ENCODE data around the gene RRP7A.
"Not testable (repeated sequence)": the region's sequence is repeated elsewhere in the genome, so short reads cannot be mapped to it uniquely, and the experiment has no call there.

Gene RRP7A

DNA sequence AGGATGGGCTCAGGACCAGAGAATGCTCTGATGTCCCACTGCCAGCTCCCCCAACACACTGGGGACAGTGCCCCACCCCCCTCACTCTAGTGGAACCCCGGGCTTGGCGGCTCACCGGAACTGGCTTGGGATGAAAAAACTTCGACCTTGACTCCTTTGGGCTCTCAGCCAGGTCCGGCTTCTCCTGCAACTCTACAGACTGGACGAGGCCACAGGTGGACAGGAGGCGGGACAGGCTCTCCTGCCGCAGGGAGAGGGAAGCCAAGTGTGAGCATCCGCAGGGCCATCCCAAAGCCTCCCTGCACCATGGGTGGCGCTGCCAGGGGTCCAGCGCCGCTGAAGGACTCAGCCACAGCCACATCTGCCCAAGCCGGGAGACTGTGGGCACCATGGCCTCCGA, 3.7 kb downstream of the RRP7A start:
- H3K4me3 ChIP-seq (ENCODE audit: low read length), result no peak overlapping the region
- TF ChIP-seq ZNF274 (IDR thresholded peaks at IDR 0.05; ENCODE audit: low read depth, low read length), result no peak

DNA sequence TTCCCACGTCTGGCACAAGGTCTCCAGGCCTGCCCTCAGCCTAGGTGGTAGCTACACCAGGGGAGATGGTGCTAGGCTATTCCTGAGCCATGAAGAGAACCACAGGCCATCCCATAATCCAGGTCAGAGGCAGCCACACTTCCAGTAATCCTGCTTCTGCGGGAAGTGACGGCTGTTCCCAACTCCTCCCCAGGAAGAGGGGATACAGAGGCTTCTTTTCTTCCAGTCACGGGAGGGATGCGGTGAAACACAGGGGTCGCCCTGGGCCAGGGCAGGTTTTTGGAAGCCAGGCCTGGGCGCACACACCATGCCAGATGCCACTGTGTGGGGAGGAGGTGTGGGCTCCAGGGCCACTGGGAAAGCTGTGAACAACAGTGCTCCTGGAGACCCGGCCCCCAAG, 4.3 kb downstream of the RRP7A start:
- H3K4me3 ChIP-seq (ENCODE audit: low read length), result not testable (repeated sequence)

DNA sequence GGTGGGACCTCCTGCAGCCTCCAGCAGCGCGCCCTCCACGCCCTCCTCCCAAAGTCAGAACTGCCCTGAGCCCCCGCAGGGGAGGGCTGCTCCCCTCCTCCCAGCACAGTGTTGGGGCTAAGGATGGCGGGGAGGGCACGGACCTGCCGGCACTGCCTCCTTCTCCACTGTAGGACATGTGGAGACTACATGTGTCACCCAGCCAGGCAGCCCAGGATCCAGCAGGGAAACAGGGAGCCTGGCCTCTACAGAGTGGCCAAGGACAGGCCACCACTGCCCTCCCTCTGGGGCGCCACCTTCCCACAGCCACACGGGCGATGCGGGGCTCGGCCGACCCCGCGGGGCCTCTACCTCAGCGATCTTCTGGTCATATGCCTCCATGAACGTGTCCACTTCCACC, 5.3 kb downstream of the RRP7A start:
- H3K4me3 ChIP-seq (ENCODE audit: low read length), result not testable (repeated sequence)

DNA sequence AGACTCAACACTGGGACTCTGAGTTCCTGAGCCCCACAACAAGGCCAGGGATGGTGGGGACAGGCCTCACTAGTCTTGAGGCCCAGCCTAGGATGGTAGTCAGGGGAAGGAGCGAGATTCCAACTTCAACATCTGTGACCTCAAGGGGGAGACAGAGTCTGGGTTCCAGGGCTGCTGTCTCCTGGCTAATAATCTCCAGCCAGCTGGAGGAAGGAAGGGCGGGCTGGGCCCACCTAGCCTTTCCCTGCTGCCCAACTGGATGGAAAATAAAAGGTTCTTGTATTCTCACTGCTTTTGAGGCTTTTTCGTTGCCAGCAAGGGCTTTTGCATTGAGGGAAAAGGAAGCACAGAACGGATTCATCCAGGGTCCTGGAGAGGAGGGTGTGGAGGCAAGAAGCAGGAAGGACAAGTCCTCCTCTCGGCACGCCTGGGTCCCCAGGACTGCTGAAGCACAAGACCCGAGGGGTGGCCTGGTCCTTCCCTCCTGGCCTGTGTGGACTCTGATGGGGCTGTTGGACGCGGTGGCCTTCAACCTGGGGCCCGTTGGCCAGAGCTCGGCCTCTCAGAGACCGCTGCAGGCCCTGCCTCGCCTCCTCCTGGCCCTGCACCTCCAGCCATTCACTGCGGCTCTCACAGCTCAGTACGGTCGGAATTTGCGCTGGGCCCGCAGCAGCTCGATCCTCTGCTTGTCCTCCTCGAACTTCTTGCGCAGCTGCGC, 7.2 kb downstream of the RRP7A start:
- not testable (repeated sequence) for H3K4me3 ChIP-seq (ENCODE audit: low read length)

DNA sequence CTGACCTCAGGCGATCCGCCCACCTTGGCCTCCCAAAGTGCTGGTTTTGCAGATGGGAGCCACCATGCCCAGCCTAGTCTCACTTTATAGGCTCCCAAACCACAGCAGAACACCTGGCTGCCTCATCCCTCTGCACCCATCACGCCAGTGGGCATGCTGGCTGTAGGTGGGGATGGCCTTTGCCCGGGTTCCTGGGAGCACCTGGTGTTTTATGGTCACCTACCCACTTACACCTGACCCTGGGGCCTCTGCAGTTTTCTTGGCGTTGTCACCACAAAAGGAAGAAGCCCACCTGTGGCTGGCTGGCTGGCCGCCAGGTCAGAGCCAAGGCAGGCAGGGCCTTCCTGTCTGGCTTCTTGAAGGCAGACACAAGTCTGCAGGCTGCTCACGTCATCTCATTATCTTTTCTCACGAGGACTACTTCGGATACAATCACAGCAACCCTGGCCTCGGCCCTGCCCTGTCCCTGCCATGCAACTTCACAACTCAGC, 8.2 kb downstream of the RRP7A start:
- H3K4me3 ChIP-seq (ENCODE audit: low read length), result no peak overlapping the region
- TF ChIP-seq ZNF274 (IDR thresholded peaks at IDR 0.05; ENCODE audit: low read depth, low read length), result no peak

DNA sequence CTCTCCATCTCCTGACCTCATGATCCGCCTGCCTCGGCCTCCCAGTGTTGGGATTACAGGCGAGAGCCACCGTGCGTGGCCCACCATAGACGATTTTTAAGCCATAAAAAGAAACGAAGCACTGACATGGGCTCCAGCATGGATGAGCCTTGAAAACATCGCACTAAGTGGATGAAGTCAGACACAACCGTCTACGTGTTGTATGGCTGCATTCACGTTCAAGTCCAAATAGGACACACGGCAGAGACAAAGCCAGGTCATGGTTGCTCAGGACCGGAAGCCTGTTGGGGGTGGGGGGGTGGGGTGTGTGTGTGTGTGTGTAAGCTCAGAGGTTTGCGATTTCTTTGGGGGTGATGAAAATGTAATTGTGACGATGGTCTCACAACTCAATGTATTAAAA, 10.0 kb downstream of the RRP7A start:
- no peak for TF ChIP-seq ZNF274 (IDR thresholded peaks at IDR 0.05; ENCODE audit: low read depth, low read length)
- no peak overlapping the region for H3K4me3 ChIP-seq (ENCODE audit: low read length)

DNA sequence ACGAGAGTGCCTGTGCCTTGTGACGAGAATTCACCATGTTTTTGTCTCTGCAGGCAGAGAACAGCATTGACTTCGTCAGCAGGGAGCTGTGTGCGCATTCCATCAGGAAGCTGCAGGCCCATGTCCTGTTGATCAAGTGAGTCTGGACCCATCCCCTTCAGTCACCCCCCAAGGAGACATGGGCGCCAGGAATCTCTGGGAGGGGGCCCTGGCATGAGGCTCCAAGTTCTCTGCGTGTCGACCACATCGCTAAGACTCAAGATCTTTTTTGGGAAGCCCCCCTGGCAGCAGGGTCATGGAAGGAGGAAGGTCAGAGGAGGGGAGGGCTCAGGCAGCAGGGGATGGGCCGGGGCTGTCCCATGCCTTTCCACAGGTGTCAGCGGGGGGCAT, 10.6 kb downstream of the RRP7A start:
- not testable (repeated sequence) for H3K4me3 ChIP-seq (ENCODE audit: low read length)

DNA sequence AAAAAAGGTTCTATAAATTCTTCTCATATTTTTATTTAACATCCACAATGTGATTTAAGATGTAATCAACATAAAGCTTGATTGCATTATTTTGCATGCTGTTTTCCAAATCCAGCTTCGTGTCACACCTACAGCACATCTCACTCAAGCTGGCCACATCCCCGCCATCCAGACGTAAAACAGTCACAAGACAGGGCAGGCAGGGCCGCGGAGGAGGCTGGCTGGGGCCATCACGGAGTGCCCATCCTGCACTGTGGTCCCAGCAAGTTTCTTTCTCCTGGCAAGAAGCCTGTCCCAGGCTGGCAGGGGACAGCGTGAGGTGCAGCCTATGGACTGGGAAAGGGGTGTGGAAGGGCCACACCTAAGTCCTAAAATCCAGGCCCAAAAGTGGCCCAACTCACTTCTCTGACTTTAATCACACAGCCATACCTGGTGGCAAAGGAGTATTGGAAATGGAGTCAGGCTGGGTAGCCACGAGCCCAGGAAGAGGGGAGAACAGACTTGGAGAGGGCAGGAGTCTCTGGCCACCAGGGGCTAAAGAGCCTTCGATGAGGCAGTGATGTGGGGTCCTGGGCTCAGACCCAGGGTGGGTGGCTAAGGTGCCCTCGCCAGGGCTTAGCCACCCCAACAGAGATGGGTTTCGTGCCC, 11.1 kb downstream of the RRP7A start:
- not testable (repeated sequence) for H3K4me3 ChIP-seq (ENCODE audit: low read length)

DNA sequence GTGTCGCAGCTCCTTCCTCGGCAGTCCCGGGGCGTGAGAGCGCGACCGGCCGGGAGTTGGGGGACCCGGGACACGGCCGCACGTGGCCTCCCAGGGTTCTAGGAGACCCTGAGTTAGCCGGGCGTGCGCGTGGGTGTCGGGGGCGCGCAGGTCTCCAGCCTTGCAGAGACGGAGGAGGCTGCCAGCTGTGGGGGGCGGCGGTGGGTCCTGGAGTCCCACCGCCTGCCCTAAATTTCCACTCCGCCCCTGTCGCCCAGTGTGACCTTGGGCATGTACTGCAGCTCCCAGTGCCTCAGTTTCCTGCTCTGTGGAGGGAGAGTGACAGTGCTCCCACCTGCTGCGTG, 18.8 kb downstream of the RRP7A start:
- H3K4me3 ChIP-seq (ENCODE audit: low read length), result peak overlapping the region; percentile 3; the same call in 1 of the 2 replicates

DNA sequence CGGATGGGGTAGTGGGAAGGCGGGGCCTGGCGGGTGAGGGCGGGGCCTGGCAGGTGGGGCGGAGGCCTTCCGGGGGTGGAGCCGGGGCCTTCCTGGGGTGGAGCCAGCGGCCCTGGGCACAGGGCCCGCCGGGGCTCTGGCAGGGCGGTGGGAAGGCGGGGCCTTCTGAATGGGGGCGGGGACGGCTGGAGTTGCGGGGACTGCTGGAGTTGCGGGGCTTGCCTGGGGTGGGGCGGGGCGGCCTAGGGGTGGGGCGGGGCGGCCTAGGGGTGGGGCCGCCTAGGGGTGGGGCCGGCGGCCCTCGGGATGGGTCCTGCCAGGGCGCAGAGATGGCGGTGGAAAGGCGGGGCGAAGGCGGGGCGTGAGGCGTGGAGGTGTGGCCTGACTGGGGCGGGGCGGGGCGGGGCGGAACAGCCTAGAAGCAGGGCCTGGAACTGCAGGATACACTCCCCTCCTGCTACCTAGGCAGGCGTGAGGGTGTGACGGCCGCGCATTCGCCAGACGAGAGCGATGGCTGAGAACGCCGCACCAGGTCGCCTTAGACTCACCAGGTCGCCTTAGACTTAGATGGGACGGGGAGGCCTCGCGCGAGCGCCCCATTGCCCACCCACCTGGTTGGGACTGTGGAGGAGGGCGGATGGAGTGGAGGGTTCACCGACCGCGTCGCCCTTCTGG, 19.3 kb downstream of the RRP7A start:
- TF ChIP-seq ZNF274 (IDR thresholded peaks at IDR 0.05; ENCODE audit: low read depth, low read length), result no peak
- H3K4me3 ChIP-seq (ENCODE audit: low read length), result peak overlapping the region; percentile 3; the same call in 1 of the 2 replicates

More for the DNA sequence above, 18.8 kb downstream of the RRP7A start:
- TF ChIP-seq ZNF274 (IDR thresholded peaks at IDR 0.05; ENCODE audit: low read depth, low read length), result no peak

DNA sequence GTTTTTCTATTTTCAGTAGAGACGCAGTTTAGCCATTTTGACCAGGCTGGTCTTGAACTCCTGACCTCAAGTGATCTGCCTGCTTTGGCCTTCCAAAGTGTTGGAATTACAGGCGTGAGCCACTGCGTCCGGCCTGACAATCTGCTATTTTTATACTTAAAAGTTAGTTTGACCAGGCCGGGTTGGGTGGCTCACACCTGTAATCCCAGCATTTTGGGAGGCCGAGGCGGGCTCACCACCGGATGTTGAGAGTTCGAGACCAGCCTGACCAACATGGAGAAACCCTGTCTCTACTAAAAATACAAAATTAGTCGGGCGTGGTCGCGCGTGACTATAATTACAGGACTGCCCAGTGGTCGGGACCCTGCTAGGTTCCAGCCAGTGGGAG, 19.8 kb downstream of the RRP7A start:
- not testable (repeated sequence) for H3K4me3 ChIP-seq (ENCODE audit: low read length)

DNA sequence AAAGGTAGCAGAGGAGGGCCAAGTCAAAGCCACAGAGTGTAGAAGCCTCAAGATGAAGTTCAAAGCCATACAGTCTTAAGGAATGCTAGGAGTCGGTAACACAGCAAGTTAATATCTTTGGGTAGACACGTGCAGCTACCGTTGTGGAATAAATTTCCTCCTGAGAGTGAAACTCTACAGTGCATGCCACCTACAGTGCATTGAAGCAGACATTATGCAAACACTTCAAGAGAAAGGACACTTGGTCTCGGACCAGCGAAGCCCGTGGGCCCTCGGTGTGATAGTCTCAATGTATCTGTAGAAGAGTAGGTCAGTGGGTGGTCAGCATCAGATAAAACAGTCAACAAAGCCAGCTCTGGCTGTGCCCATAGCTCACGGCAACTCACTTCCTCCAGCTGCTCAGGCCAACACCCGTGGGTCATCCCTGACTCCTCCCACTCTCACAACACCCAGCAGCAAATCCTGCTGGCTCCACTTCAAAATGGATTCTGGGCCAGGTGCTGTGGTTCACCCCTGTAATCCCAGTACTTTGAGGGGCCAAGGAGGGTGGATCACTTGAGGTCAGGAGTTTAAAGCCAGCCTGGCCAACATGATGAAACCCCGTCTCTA, 24.0 kb downstream of the RRP7A start:
- not testable (repeated sequence) for H3K4me3 ChIP-seq (ENCODE audit: low read length)

DNA sequence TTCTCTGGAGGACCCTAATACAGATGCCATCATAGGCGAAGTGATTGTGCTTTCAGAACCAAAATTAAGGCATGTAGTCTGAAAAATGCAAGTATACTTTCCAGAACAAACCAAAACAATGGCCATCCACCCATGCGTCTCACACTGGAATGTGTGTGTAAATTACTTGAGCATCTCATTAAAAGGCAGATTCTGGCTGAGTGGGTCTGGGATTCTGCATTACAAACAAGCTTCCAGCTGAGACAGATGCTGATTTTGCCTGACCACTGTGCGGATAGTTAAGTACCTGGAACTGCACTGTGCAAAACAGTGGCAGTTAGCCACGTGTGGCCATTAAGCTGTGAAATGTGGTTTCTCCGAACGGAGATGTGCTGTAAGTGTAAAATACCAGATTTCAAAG, 26.2 kb downstream of the RRP7A start:
- no peak for TF ChIP-seq ZNF274 (IDR thresholded peaks at IDR 0.05; ENCODE audit: low read depth, low read length)

DNA sequence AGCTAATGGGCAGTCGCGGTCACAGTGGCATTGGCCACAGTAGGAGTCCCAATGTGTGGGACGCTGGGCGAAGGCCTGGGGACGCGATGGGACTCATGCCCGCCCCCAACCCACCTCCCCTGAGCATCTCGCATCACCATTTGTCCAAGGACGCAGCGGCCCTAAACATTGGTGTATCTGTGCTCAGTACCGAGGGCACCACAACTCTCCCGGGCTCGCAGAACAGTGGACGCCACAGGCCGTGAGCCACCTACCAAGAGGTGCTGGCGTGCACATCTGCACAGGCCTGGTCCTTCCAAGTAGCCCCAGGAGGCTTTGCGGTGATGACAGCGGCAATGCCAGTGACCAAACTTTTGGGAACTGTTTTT, 27.3 kb downstream of the RRP7A start:
- no peak for TF ChIP-seq ZNF274 (IDR thresholded peaks at IDR 0.05; ENCODE audit: low read depth, low read length)
- no peak overlapping the region for H3K4me3 ChIP-seq (ENCODE audit: low read length)

More for the DNA sequence above, 26.2 kb downstream of the RRP7A start:
- H3K4me3 ChIP-seq (ENCODE audit: low read length), result no peak overlapping the region

DNA sequence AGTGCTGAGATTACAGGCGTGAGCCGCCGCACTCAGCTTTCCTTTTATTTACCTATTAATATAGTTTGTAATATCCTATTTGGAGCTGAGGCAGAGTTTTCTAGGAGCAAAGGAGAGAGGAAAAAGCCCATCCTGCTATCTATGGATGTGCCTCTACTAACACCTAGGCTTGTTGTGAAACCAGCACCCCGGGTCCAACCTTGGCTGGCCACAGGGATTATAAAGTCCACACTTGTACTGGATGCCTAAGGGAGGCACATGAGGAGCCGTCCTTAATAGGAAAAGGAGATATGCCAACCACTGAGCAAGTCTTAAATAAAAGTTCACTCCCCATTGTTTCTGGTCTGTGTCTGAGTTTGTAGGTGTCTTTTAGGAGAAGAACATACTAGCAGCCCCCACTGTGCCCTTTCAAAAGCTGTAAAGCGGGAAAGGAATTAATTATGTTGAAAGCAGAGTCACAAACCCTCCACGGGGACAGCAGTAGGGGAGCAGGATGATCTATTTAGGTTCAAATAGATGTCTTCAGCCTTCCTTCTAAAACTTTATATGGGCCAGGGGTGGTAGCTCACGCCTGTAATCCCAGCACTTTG, 29.3 kb downstream of the RRP7A start:
- no peak overlapping the region for H3K4me3 ChIP-seq (ENCODE audit: low read length)

More for the DNA sequence above, 29.3 kb downstream of the RRP7A start:
- no peak for TF ChIP-seq ZNF274 (IDR thresholded peaks at IDR 0.05; ENCODE audit: low read depth, low read length)

Data from GM08714 (cell line).